A673 (cell line): ENCODE data around the gene GALNT11. TPM values are rescaled to one million over a fixed set of nuclear protein-coding genes. Genes with fewer than 3 reads are reported as not detected.

Experiments used
- BruUV-seq: library from RNA; stranded (reverse); fragments of 400-500 nt; replicated peaks from 2 replicates; lab custom pipeline; 2021; lab: Mats Ljungman, UMichigan
- CTCF ChIA-PET: fragments of 300-600 bp; sonication (Branson Sonifier 250); formaldehyde crosslinking; loops from one replicate; lab custom pipeline; 2022; ENCODE audit warnings: antibody characterized with exemption; lab: Charles Lee
- POLR2A ChIA-PET: fragments of 300-600 bp; sonication (Branson Sonifier 250); formaldehyde crosslinking; loops from one replicate; lab custom pipeline; 2022; ENCODE audit warnings: antibody characterized with exemption; ENCODE audit not compliant: low non-redundant PET; lab: Charles Lee
- DNase-seq: peaks from one replicate; pipeline ENCODE4 v3.0.0-alpha.2; 2015; ENCODE audit warnings: low spot score
- H3K27ac ChIP-seq: fragments of 200-600 bp; sonication (generic); 2 replicates; pipeline ENCODE4 v1.5.1; 2016; ENCODE audit warnings: mixed run types, low read depth, mild to moderate bottlenecking, mixed read lengths, antibody characterized with exemption, low read length; ENCODE audit not compliant: poor library complexity, severe bottlenecking
- H3K27me3 ChIP-seq: fragments of 200-600 bp; sonication (generic); replicated peaks from 2 replicates; pipeline ENCODE4 v1.6.1; 2017; ENCODE audit warnings: mixed run types, low read depth, mild to moderate bottlenecking, mixed read lengths, antibody characterized with exemption, low read length; ENCODE audit not compliant: insufficient read depth, poor library complexity
- H3K36me3 ChIP-seq: fragments of 200-600 bp; sonication (generic); 2 replicates; pipeline ENCODE4 v1.6.1; 2016; ENCODE audit warnings: mixed run types, mild to moderate bottlenecking, mixed read lengths, antibody characterized with exemption, low read length; ENCODE audit not compliant: insufficient read depth, poor library complexity, severe bottlenecking
- H3K4me1 ChIP-seq: fragments of 200-600 bp; sonication (generic); 2 replicates; pipeline ENCODE4 v1.6.1; 2017; ENCODE audit warnings: mixed run types, mild to moderate bottlenecking, mixed read lengths, antibody characterized with exemption, low read length; ENCODE audit not compliant: insufficient read depth, poor library complexity, severe bottlenecking
- H3K4me3 ChIP-seq: fragments of 200-600 bp; sonication (generic); 2 replicates; pipeline ENCODE4 v1.5.1; 2016; ENCODE audit warnings: low read depth, mixed run types, mild to moderate bottlenecking, mixed read lengths, low read length; ENCODE audit not compliant: poor library complexity, severe bottlenecking
- H3K9me3 ChIP-seq: fragments of 200-600 bp; sonication (generic); 2 replicates; pipeline ENCODE4 v1.6.1; 2016; ENCODE audit warnings: mixed run types, low read depth, mild to moderate bottlenecking, mixed read lengths, antibody characterized with exemption, low read length; ENCODE audit not compliant: poor library complexity, severe bottlenecking
- EZH2 ChIP-seq: fragments of 200-600 bp; sonication (generic); IDR thresholded peaks from 2 replicates; pipeline ENCODE4 v1.6.1; 2017; ENCODE audit warnings: borderline replicate concordance, low read depth, mild to moderate bottlenecking, mixed read lengths, antibody characterized with exemption, low read length; ENCODE audit not compliant: poor library complexity, severe bottlenecking
- intact Hi-C: fragments of 100-400 bp; cut with micrococcal nuclease; formaldehyde crosslinking; loops from one replicate; pipeline ENCODE4 v1.10.0; 2022; ENCODE audit not compliant: unreplicated experiment
- total RNA-seq: library from RNA; stranded (reverse); gene quantifications from 2 replicates; pipeline ENCODE4 v1.2.3, GENCODE V29; 2021
- TF ChIP-seq, protein P1 (sequence below): fragments of 300-800, 200-600 bp; sonication (generic); conservative IDR thresholded peaks from 2 replicates; pipeline ENCODE4 v1.5.1; 2017; ENCODE audit warnings: low read depth, mild to moderate bottlenecking, antibody characterized with exemption, low read length, moderate library complexity, mixed read lengths

Gene GALNT11
- total RNA-seq, 1 experiment from 2014 or later, result 35.5 TPM

DNA sequence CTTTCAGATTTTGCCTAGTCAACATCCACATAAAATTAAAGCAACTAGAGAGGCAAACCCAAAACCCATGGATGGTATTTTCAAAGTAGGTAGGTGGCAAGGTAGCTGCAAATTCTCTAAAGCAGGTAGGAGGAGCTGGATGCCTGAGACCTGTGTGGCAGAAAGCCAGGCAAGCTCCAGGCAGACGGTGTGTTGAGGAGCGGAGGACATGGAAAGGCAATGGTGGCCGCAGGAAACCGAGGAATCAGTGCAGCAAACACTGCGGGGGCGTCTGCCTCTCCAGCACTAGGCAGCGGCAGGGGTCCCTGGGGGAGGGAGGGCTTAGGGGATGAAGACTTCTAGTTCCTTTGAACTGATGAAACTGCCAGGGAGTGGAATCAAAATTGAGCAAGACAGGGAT, 101.3 kb downstream of the GALNT11 start:
- Histone ChIP-seq H3K27ac (no peak overlapping the region), H3K4me1 (no peaks in the 10 kb centered on the region), H3K27me3 (no peaks in the 10 kb centered on the region), H3K9me3 (peaks cover 8% of the 10 kb centered on the region), H3K4me3 (no peak overlapping the region), H3K36me3 (peaks cover 43% of the 10 kb centered on the region)
- CTCF ChIA-PET, result no interaction called here
- POLR2A ChIA-PET, result no interaction called here
- TF ChIP-seq EZH2, result no peak
- TF ChIP-seq, protein P1, sequence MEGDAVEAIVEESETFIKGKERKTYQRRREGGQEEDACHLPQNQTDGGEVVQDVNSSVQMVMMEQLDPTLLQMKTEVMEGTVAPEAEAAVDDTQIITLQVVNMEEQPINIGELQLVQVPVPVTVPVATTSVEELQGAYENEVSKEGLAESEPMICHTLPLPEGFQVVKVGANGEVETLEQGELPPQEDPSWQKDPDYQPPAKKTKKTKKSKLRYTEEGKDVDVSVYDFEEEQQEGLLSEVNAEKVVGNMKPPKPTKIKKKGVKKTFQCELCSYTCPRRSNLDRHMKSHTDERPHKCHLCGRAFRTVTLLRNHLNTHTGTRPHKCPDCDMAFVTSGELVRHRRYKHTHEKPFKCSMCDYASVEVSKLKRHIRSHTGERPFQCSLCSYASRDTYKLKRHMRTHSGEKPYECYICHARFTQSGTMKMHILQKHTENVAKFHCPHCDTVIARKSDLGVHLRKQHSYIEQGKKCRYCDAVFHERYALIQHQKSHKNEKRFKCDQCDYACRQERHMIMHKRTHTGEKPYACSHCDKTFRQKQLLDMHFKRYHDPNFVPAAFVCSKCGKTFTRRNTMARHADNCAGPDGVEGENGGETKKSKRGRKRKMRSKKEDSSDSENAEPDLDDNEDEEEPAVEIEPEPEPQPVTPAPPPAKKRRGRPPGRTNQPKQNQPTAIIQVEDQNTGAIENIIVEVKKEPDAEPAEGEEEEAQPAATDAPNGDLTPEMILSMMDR, result no peak
- DNase-seq, result peak; percentile 48
- BruUV-seq, result no TSS peak
- intact Hi-C loops, result no loop called here

DNA sequence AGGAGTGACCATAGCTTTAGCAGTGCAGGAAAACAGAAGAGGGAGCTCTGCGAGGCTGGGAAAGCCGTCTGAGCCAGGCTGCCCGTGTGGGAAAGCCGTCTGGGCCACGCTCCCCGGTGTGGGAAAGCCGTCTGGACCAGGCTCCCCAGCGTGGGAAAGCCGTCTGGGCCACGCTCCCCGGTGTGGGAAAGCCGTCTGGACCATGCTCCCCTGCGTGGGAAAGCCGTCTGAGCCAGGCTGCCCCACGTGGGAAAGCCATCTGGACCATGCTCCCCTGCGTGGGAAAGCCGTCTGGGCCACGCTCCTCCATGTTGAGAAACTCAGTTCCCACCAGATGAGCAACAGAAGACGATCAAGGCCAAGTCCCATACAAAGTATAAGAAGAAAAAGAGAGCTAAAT, 101.8 kb downstream of the GALNT11 start:
- CTCF ChIA-PET, result no interaction called here
- DNase-seq, result no peak

GRCh38 chr7:152128252-152128651, 102.8 kb downstream of the GALNT11 start:
- Histone ChIP-seq H3K4me3 (no peak overlapping the region), H3K9me3 (peaks cover 8% of the 10 kb centered on the region), H3K36me3 (peaks cover 30% of the 10 kb centered on the region), H3K27me3 (no peaks in the 10 kb centered on the region), H3K4me1 (no peaks in the 10 kb centered on the region), H3K27ac (no peak overlapping the region)
- BruUV-seq, result no TSS peak
- TF ChIP-seq, protein P1, result no peak
- ChIA-PET POLR2A (no interaction called here), CTCF (no interaction called here)
- DNase-seq, result no peak
- intact Hi-C loops, result no loop called here

More for the DNA sequence above, 101.8 kb downstream of the GALNT11 start:
- no TSS peak for BruUV-seq
- peaks cover 40% of the 10 kb centered on the region for H3K36me3 ChIP-seq
- TF ChIP-seq, protein P1, result no peak
- TF ChIP-seq EZH2, result no peak
- H3K27ac ChIP-seq, result no peak overlapping the region
- H3K4me3 ChIP-seq, result no peak overlapping the region
- no peaks in the 10 kb centered on the region for H3K4me1 ChIP-seq
- POLR2A ChIA-PET, result no interaction called here
- H3K27me3 ChIP-seq, result no peaks in the 10 kb centered on the region
- intact Hi-C loops, result no loop called here
- peaks cover 8% of the 10 kb centered on the region for H3K9me3 ChIP-seq
